GM23248 (cell line): ENCODE measurements around the gene COG7.

ENCODE experiments used
- EZH2 ChIP-seq: fragments of 200-600 bp; sonication (generic); IDR thresholded peaks from 2 replicates; pipeline ENCODE4 v1.6.1; 2018; ENCODE audit warnings: antibody characterized with exemption, mild to moderate bottlenecking; ENCODE audit not compliant: insufficient read depth, poor library complexity, severe bottlenecking
- EZH2phosphoT487 ChIP-seq: fragments of 200-600 bp; sonication (generic); IDR thresholded peaks from 2 replicates; pipeline ENCODE4 v1.6.1; 2018; ENCODE audit warnings: antibody characterized with exemption, moderate library complexity, mild to moderate bottlenecking, low read depth; ENCODE audit not compliant: insufficient read depth

GRCh38 chr16:23408823-23409298 is 44.1 kb downstream of the COG7 start:
- TF ChIP-seq EZH2 (no peak), EZH2phosphoT487 (no peak)
